HG02588 (cell line): ENCODE measurements around the gene KIF17.
A peak's percentile ranks its signal among the peaks of the same experiment; 100 is the strongest.

Source experiments
- ATAC-seq: cut with Tn5 transposase; IDR thresholded peaks from one replicate; pipeline ENCODE4 v1.9.1; 2021; ENCODE audit warnings: mild to moderate bottlenecking, moderate library complexity; ENCODE audit not compliant: unreplicated experiment

Gene KIF17

DNA sequence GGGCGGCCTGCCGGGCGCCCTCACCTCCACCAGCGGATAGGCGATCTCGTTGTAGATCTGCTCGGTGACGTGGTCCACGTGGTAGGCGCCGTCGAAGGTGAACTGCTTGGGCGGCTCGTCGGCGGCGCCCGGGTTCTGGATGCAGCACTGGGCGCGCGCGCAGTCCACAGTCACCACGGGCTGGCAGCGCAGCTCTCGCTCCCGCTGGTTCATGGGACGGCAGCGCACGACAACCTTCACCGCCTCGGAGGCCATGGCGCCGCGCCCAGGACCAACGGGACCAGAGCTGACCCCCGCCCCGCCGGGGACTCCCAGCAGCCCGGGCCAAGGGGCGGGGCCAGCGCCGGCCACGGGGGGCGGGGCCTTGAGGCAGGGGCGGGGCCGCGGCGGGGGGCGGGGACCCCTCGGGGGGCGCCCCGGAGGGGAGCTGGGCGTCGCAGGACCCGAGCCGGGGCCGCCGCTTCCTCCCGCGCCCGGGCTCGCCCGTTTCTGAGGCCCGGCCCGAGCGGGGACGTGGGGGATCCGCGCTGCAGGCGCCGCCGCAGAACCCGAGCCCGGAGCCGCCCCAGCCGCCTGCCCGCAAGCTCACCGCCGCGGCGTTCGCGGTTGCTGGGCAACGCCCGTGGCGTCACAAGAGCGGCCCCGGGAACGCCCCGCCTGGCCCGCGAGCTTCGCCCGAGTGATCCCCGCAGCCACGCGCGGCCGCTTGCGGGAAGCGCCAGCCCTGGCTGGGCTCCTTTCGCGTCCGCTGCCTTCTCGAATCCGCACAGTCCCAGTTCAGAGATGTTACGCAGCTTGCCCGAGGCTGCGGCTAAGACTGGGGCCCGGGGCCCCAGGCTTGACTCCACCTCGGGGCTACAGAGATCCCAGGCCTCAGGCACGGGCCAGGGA is at the start of gene KIF17:
TSS of gene KIF17 (minus strand) at position 556 of the 891 bp plus-strand sequence. CDS start at position 255, 301 bp downstream.
- no peak for ATAC-seq

DNA sequence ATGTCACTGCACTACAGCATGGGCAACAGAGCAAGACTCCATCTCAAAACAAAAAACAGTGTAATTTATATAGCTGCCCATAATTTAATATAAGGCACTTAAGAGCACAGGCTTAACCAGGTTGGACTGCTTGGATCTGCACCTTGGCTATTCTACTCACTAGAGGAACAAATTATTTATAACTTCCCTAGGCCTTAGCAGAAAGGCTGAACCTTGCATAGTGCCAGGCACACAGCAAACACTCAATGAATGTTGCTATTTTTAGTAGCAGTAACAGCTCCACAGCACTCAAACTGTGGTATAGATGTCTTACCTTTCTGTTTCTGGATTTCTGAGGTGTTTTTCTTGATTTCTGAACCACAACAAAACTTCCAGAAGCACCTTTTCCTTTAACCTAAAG is 49.5 kb upstream of the KIF17 start:
- no peak for ATAC-seq

DNA sequence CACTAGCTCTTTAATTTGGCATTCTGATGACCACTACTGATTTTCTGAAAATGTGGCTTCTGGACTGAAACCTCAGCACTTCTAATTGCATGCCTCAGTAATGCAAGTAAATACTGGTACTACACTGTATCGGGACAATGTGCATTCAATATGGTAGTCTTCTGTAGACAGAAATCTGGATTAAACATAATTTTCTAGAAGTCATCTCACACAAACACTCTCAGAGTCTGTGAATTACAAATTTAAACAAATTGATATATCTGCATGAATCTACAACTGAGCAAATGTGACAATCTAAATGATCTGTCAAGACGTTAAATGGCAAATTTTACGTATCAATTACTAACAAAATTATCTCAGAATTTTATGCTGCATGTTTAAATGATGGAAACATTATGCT is 45.6 kb upstream of the KIF17 start:
- no peak for ATAC-seq

DNA sequence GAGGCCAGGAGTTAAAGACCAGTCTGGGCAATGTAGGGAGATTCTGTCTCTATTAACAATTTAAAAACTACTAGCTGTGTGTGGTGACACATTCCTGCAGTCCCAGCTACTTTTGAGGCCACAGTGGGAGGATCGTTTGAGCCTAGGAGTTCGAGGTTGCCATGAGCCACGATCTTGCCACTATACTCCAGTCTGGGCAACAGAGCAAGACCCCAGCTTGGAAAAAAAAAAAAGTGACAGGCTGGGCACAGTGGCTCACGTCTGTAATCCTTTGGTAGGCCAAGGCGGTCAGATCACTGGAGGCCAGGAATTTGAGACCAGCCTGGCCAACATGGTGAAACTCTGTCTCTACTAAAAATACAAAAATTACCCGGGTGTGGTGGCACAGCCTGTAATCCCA is 42.5 kb upstream of the KIF17 start:
- no peak for ATAC-seq

DNA sequence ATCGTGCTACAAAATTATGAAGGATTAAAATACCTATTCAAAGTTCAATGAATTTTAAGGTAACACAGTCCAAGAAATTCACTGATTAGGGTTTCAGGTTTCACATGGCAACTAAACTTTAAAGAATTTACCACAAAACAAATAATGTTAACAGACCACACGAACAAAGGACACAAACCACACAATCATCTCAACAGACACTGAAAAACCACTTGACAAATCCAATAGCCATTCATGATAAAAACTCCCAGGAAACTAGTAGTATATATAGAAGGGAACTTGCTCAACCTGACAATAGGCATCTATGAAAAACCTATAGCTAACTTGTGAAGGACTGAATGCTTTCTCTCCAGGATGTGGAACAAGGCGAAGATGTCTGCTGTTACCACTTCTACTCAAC is 35.8 kb upstream of the KIF17 start:
- ATAC-seq = no peak

DNA sequence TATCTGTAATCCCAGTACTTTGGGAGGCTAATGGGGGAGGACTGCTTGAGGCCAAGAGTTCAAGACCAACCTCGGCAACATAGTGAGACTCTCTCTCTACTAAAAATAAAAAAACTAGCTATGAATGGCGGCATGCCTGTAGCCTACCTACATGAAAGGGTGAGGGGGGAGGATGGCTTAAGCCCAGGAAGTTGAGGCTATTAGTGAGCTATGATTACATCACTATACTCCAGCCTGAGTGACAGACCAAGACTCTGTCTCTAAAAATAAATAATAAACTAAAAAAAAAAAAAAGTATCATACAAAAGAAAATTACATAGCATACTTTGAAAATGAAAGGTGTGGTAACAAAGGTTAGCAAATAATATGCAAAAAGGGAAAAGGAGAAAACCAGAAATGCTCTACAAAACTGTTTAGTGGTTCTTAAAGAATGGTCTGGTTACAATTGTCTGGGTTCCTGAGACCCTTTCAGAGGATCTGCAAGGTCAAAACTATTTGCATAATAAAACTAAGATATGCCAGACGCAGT is 33.7 kb upstream of the KIF17 start:
- ATAC-seq = no peak

DNA sequence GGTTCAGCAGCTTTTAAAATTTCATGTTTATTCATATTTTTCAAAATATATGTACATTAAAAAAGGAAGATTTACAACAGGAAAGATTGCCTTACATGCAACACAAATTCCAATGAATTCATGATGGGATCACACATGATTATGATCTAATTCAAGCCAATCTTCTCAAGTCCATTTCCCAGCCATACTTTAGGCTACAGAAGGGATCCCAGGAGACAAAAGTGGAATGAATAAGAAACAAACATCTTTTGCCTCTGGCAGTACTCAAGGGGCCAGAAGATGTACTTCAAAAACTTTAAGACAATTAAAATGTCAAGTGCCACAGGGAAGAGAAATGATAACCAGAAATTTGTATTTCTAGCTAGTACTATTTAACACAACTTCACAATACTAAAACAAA is 24.9 kb upstream of the KIF17 start:
- no peak for ATAC-seq

DNA sequence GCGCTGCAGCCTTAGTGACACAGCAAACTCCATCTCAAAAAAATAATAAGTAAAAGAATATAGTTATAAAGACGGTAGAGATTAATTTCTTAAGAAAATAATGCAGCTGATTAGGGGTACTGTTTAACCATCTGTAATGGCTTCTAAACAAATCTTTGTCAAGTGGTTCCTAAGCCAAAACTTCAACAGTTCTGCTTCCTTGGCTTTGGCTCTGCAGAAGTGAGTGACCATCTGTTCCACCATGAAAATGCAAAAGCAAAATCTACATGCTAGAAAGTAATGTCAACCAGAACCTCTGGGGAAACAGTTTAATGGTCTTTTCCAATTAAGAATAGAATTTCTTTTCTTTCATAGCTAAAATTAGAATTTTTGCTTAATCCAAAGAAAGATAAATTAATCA is 23.0 kb upstream of the KIF17 start:
- no peak for ATAC-seq

DNA sequence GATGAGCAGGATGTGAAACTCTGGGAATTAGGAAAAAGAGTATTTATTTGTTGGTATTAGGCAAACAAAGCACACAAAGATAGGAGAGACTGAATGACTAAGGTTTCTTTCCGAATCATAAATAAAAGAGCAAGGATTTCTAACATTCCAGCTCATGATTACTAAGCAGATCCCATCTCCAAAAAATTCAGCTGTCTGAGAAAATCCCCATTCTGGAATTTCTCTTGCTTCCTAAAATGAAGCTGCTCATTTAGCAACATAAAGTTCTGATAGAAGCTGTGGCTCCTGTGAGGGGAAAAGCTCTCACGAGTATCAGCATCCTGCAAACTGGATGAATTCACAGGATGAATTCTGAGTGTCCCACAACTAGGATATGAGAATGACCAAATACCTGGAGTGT is 21.4 kb upstream of the KIF17 start:
- ATAC-seq = no peak

DNA sequence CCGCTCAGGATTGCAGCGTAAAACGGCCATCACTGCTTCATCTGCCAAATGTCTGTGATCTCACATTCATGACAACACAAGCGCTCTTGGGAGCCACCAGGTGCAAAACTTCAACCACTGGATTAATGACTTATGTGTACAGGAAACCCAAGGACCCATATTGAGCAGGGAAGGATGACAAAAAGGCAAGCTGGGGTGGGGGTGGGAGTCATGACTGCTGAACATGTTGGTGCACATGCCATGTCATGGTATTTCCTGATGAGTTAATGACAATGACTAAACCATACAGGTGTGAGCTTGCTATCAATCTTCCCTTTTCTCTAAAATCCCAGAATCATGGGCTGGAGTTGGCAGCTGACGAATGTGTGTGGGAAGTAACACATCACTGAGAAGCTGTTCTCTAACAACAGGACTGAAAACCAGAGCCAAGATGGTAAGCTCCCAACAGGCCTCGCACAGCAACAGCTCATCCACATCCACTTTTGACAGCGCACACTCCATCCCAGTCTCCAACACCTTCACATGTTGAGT is 17.8 kb upstream of the KIF17 start:
- ATAC-seq = no peak

DNA sequence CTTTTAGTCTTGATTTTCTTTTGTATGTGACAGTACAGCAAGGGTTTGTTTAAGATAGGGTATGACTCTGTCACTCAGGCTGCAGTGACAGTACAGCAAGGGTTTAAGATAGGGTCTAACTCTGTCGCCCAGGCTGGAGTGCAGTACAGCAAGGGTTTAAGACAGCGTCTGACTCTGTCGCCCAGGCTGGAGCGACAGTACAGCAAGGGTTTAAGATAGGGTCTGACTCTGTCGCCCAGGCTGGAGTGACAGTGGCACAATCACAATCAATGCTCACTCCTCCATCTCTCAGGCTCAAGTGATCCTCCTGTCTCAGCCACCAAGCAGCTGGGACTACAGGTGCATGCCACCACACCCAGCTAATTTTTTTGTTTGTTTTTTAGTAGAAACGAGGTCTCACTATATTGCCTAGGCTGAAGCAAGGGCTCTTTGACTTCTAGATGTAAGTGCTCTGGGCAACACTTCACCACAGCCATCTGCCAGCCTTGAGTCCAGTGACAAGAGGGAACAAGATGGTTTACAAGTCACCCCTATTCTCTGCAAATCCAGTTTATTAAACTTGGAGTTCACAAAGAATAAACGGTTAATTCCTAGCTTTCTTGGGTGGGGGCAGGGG is 15.7 kb upstream of the KIF17 start:
- no peak for ATAC-seq

DNA sequence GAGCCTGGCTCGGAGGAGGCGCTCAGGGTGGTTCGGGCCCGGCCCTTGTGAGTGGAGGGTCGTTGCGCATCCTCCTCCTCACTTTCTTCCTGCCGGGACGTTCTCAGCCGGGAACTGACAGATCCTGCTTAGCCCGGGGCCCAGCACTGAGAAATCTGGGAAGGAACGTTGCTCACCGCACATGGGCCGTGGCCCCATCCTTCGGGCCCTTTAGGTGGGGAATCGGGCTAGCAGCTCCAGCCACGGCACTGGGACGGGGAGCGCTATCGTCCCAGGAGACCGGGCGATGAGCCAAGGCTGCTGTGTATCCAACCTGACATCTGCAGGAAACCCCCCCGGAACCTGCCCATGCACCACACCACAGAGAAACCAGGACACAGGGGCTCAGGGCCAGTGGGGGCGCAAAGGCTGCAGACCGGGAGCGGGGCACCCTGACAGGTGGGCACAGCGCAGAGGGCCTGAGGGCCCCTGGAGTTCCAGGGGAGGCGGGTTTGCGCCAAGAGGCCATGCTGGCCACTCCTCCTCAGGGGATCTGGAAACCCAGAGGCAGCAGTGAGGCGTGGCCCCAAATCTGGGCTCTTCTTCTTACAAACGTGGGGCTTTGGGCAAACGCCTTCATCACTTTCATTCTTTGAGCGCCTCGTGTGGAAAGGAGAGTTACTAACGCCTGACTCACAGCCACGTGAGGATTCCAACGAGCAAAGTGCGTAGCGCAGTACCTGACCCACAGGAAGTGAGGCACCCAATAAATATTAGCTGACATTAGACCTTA is 15.0 kb upstream of the KIF17 start, which contains the start of gene SH2D5:
TSS of gene SH2D5 (minus strand) at position 116 of the 772 bp plus-strand sequence. CDS start 4,659 bp downstream, outside the sequence.
- ATAC-seq = peak; percentile 40

DNA sequence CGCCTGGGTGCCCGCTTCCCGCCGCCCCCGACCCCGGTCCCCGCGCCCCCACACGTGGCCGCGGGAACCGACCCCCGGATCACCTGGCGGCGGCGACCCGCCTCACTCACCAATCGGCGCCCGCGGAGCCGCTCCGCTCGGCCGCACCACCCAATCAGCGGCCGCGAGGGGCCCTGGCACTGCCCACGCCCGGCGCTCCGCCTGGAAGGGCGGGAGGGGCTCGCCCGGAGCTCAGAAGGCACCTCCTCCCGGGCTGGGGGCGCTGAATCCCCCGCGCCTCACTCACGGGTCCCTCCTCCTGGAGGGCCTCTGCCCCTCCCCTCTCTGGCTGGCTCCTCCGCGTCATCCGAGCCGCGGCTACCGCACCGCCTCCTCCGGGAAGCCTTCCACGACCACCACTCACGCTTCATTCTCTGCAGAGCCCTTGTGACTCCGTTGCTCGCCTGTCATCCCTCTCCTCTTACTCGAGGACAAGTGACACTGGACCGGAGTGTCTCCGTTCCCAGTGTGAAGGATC is 14.3 kb upstream of the KIF17 start:
- peak; percentile 51 for ATAC-seq

DNA sequence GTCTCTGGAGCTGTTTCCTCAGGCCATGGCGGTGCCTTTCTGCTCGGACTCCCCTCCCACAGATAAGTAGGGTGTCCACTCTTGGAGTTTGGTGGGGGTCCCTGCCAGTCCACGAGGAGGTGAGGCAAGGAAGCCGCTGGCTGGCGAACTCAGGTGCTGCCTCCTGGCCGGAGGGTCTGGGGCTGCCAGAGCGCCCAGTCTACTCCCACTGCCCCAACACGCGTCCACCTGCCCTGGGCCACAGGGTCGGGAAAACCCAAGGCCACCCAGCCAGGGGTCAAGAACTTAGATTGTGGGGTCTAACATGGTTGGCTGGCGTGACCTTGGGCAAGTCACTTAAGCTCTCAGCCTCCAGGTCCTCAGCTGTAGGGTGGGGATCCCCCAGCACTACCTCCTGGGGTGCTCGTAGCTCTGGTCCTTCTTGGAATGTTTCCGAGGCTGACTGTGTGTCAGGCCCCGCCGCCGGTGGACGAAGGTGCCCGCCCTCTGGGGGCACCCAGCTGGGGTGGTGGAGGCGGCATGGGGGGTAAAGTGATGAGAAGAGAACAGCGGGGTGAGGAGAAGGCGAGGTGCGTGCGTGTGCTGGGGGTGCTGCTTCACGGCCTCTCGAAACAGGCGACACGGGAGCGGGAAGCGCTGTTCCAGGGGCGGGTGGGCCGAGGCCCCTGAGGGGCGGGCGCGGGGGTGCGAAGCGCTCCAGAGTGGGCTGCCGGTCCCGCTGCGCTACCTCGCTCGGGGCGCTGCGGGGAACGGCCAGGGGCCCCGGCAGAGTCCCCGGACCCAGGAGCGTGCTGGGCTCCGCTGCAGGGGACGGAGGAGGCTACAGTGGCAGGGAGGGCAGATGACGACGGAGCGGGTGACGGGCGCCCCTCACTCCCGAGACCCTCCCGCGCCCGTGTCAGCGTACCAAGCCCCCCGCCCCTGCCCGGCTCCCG is 13.5 kb upstream of the KIF17 start:
- no peak for ATAC-seq

DNA sequence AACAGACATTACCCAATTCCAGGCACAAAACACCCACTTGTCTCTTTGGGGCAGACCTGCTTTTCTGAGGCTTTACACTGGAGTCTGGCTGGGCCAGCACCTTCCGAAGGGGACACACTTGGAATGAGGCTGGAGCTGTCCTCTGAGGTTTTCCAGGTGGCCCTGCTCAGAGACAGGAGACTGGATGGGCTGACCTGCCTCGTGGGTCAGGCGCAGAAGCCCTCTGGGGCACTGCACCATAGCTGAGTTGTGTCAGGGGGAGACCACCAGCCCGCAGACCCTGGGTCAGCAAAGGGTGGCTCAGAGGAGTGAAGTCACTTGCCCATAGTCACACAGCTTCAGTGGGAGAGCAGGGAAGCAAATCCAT is 12.9 kb upstream of the KIF17 start:
- ATAC-seq = no peak

DNA sequence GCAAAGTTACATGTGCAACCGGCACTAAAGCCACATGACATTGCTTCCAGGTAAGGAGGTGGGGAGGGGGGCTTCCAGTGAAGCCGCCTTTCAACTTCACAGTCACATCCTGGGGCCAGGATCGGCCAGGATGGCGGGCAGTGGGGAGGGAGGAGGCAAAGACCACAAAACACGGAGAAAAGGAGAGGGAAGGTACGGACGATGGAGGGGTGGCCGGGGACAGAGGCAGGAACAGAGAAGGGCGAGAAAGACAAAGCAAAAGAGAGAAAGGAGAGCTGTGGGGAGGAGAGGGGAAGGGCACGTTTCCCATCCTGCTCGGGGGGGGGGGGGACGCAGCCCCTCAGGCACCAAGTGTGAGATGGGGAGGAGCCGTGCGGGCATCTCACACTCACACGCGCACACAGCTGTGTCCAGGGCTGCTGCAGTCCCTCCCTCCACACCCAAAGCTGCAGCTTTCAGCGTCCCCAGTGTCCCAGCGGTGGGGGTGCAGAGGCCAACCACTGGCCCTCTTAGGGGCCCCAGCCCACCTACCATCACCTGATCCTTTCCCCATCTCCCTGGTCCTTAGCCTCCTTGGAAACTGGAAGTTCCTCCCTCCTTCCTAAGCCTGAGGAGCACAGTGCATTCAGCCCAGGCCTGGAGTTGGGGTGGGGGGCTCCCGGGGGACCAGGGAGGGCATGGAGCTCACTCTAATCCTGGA is 12.3 kb upstream of the KIF17 start:
- no peak for ATAC-seq

DNA sequence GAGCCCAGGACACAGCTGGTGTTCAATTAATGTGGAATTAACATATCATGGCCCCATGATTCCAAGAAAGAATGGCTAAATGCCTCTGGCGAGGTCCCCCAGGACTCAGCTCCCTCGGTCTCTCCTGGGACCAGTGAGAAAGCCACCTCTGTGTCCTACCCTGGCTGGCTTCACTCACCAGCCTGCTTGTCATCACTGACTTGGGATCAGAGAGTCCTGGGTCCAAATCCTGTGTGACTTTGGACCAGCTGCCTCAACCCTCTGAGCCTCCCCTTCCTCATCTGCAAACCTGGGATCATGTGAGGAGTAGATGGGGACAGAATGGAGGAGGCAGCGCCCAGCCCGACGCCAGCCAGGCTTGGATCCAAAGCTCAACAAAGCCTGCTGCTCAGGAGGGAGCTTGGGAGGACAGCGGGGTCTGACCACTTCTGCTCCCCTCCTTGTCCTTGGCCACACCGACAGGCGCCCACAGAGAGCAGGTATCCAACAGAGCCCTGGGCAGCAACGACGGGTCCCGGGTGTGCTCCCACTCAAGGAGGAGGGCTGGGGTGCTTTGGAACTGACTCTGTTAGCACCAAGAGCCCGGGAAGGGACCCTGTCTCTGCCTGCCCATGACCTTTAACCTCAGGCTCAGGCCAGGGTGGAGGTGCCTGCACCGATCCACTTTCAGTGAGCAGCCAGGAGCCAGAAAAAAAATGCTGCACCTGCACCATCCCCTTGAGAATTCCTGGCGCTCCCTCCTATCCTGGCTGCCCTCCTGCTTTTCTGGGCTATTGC is 11.5 kb upstream of the KIF17 start:
- no peak for ATAC-seq

DNA sequence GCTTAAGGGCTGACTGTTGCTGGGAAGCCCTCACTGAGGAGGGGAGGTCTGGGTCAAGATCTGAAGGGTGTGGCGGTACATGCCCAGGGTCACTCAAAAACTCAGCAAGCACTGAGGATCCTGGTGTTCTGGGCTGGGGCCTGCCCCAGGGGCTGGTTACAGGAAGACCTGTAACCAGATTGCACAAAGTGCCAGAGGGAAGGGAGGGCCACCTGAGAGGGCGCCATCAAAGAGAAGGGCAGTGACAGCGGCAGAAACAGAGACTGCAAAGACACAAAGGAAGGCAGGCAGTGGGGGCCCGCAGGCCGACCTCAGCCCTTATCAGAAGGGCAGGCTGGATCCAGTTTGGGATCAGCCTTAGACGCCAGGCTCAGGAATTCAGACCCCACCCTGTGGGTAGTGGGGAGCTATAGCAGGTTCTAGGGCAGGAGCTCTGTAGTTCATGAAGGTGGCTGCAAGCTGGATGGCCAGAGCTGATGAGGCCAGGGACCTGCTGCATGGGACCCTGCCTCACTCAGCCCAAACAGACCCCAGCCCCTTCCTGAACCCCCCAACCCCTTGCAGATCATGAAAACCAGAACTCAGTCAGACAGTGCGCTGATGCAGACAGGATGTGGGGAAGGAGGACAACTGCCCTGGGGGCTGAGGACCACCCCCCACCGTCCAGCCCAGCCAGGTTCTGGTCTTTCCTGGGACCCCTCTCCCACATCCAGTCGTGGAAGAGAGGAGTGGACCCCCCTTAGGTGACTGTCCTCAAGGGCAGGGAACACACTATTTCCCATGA is 10.8 kb upstream of the KIF17 start:
- ATAC-seq = no peak
